HG02623 (cell line): ENCODE measurements around the gene HS3ST4.

Source experiments
- ATAC-seq: cut with Tn5 transposase; IDR thresholded peaks from one replicate; pipeline ENCODE4 v1.9.1; 2021; ENCODE audit warnings: moderate library complexity; ENCODE audit not compliant: unreplicated experiment

The HS3ST4 gene

DNA sequence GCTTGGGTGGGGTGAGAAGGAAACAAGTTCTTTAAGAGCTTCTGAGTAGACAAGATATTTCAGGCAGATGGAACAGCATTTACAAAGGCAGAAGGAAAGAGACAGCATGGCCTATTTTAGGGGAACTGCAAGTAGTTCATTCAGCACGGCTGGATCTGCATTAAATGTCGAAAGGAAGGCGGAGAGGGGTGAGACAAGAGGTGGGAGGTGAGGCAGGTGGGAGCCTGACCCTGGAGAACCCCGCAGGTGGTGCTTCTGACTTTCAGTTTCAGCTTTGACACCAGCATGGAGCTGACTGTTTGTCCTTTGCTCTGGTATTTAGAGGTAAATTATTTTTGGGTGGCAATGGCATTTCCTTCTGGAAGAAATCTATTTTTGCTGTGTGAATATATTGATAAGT lies 194.8 kb downstream of the HS3ST4 start:
- ATAC-seq, result no peak

DNA sequence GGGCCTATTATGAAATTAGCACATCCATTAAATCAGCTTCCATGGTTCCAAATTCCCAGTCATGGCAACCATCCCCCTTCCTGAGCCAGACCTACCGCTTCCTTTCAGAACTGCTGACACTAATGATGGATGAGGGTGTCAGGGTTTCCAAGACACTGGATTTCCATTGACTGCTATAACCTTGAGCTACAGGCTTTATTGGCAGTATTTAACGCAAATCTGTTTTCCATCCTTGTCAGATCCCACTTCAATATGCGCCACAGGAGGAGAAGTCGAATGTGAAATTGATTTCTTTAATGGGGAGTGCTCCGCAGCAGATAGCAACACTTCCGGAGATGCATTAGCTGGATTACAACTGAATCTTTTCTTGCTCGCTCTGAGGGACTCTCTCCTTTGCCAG lies 197.1 kb downstream of the HS3ST4 start:
- ATAC-seq, result no peak

DNA sequence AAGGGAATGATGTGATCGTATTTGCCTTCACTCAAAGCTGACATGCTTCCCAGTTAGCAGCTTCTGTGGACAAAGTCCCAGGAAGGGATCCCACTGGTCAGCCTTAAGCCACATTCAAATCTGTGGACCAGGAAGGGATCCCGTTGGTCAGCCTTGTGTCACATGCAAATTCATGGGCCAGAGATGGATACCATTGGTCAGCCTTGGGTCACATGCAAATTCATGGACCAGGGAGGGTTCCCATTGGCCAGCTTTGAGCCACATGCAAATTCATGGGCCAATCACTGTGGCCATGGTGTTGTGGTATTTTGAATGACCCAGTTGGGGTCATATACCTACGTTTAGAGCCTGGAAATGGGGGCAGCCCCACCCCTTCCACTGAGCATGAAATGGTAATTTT lies 201.6 kb downstream of the HS3ST4 start:
- ATAC-seq, result no peak

DNA sequence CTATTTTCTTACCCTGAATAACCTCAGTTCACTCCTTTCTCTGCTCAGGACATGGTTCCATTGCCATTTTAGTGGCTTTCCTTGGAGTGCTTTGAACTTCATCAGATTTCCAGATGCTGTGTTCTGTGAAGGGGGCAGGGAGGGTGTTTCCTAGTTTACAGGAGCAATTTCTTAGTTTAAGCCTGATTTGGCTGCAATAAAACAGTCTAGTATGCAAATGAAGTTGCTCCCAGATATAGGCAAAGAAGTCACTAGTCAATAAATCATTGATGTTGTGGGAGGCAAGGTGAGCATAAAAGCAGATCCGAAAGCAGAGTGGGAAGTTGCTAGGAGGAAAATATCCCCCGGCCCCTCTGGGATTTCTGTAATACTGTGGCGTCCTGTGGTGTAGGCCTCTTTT lies 202.3 kb downstream of the HS3ST4 start:
- no peak for ATAC-seq

DNA sequence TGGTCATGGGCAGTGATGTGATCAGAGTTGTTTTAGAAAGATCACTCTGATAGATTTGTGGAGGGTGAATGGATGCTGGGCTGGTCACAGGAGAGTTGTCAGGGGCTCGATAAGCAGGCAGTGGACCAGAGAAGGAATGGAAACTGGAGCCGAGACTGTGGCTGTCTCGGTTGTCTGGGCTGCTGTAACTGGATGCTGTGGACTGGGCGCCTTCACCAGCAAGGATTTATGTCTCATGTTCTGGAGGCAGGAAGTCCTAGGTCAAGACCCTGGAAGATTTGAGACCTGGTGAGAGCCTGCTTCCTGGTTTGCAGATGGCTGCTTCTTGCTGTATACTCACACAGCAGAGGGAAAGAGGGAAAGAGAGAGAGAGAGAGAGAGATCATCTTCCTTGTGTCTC lies 203.6 kb downstream of the HS3ST4 start:
- ATAC-seq, result no peak

DNA sequence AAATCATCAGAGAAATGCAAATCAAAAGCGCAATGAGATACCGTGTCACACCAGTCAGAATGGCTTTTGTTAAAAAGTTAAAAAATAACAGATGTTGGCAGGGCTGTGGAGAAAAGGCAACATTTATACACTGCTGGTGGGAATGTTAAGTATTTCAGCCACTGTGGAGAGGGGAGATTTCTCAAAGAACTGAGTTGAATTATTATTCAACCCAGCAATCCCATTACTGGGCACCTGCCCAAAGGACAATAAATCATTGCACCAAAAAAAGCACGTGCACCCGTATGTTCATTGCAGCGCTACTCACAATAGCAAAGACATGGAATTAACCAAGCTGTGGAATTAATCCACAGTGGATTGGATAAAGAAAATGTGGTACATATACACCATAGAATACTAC lies 204.7 kb downstream of the HS3ST4 start:
- ATAC-seq, result no peak

DNA sequence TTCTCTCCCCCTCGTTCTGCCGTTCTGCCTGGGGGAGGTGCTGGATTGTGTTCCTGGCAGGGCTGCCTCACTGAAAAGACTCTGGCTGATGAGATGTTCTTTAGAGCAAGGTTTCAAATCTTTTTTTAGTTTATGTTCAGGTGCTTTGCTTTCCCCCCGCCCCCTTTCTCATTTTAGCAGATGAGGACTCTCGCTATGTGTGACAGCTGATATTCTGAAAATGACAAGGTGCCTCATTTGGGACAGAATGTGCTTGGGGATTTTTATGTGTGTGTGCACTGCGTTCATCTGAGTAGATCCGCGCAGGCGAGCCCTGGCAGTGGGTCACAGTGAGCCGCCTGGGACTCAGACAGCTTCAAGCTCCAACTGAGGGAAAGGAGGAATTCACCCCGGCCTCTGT lies 205.9 kb downstream of the HS3ST4 start:
- no peak for ATAC-seq

DNA sequence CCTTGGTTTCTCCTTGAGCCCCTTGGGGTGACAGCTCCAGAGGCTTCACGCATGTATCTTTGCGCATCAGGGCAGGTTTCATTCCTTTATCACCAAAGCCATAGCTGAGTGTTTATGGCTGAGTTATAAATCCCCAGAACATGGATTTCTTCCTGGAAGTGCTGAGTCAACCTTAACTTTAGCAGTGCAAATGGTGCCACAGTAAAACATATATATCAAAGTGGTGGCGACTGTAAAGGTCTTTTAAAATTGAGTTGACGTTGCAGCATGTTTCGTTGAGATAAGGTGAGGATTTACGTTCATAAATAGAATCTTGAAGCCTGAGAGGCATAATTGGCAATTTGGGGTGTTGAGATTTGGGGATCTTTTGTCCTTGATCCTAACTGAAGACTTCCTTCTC lies 214.1 kb downstream of the HS3ST4 start:
- no peak for ATAC-seq

DNA sequence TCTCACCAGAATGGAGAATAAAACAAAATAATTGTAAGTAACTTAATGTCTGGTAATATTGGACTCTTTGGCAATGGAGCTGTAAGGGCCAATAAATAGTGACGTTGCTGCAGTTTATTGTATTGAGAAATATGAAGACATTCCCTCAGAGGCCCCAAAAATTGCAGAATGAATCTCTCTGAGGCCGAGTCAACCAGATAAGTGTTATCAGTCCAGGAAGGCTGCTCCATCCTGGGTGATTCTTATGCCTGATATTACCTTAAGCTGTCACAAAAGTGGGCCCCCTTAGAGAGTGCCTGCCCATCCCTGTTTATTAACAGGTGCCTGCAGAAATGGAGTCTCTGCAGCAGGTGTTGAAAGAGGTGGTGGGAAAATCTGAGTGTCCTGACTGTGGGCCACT lies 219.2 kb downstream of the HS3ST4 start:
- no peak for ATAC-seq

DNA sequence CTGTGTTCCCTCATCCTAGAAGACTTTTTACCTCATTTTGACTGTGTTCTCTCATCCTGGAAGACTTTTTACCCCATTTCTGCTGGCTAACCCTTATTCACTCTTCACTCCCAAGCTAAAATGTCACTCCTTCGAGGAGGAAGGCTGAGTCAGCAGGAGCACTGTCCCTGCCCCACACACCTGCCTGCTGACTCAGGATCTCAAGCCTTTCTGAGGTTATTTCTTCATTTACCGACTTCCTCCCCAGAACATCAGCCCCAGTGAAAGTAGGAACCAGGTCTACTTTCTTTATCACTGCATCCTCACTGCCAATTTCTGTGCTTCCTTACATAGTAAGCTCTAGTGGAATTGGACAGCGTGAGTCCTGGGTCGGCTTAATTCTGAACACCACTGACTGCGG lies 220.6 kb downstream of the HS3ST4 start:
- no peak for ATAC-seq

DNA sequence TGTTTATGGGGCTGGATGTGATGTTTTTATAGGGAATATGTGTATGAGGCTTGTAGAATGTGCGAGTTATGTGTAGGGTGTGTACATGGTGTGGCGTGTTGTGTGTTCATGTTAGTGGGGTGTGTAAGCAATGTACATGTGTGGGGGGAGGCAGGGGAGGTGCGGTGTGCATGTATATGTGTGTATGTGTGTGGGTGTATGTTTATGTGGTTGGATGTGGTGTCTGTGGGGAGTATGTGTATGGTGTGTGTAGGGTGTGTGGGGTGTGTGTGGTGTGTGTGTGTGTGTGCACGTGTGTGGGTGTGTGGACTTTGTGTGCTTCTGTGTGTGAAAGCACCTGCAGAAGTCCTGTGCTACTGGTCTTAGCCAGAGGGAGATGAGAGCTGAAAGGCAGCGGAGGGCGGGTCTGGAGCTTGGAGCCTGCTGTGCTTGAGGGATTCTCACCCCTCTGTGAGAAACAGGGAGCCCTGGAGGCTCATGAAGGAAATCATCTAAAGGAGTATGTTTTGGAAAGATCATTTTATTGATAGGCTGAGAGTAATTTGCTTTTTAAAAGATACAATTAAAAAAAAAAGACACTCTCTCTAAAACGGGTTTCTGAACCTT lies 222.7 kb downstream of the HS3ST4 start:
- no peak for ATAC-seq

DNA sequence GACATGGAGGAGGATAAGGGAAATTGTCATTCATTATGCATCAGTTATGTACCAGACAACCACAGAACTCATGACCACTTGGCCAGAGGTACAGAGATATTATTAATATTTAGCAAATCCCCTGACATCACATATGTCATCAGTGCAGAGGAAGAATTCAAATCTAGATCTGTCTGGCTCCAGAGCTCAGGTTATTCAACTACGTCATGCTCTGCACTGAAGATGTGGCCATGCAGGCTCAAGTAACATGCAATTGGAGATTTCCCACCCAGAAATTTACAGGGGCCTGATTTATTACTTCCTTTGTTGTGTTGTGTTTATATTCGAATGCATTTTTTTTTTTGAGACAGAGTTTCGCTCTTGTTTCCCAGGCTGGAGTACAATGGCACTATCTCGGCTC lies 224.3 kb downstream of the HS3ST4 start:
- ATAC-seq, result no peak

DNA sequence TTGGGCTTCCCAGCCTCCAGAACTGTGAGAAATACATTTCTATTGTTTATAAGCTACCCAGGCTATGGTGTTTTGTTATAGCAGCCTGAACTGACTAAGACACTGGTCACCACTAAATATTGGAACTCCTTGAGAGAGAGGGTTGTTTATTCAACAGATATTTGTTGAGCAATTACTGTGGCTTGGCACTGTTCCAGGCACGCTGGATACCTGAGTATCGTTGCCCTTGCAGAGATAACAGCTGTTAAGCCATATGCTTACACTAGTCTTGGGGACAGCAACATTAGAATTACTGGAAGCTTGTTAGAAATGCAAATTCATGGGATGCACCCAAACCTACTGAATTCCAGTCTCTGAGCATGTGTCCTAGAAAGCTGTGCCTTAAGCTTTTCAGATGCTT lies 230.7 kb downstream of the HS3ST4 start:
- no peak for ATAC-seq

DNA sequence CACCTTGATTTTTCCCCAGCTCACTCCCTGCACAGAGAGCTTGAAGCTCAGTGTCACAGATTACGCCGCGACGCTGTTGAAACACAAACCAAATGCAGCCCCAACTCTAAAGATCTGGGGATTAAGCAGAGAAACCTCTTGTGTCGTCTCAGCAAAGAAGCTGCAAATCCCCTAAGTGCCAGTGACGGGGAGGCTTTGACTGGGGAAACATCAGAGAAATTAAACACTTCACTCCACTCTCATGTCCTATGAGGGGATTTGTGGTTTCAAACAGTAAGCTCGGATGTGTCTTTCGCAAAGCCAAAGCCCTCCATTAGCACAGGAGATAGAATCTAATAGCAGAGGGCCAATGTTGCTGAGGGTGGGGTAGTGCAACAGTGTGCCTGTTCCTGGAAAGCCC lies 233.7 kb downstream of the HS3ST4 start:
- no peak for ATAC-seq

DNA sequence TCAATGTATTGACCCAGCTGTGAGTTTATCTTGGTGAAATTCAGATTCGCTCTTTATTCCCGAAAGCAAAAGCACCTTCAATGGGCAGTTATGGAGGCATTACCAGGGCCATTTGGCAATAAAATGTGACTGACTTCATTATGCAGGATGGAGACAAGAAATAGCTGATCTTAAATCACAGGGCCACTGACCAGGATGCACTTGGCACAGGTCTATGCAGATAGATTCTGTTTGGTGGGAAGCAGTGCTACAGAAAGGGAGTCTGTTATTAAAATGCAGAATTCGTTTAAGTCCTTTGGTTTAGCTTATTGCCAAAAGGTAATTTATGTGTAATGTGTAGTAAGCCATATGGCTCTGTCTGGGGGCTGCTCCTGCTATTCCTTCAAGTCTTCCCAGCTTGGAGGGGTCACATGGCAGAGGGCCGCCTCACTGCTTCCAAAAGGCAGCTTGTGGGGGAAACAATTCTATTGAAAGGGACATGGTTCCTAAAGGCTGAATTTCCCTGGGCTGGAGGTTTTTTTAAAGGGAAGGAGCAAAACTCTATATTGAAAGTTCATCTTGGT lies 239.8 kb downstream of the HS3ST4 start:
- no peak for ATAC-seq

DNA sequence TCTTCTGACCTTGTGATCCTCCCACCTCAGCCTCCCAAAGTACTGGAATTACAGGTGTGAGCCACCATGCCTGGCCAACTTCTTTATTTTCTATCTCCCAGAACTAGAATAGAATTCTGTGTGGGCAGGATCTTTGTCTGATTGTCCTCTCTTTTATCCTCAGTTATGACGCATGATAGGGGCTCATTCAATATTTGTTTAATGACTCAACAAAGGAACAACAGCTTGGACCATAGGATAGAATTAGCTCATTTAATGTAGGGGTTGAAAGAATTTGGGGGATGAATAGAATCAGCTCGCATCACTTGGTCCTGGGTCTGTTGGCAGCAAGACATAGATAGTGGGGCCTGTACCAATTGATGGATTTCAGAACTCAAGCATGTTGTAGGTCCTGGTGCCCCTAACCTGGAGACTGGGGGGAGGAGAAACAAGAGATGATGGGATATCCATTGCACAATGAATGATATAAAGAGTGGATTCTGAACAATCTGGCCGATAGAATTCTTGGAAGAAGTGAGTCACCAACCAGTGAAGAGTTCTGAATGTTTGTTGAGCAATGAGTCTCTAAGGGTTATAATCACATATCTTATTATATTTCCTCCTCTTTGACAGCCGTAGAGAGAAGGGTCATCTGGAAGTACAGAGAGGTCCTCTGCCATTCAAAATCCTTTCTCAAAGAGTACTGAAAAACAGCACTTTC lies 250.2 kb downstream of the HS3ST4 start:
- ATAC-seq, result no peak

DNA sequence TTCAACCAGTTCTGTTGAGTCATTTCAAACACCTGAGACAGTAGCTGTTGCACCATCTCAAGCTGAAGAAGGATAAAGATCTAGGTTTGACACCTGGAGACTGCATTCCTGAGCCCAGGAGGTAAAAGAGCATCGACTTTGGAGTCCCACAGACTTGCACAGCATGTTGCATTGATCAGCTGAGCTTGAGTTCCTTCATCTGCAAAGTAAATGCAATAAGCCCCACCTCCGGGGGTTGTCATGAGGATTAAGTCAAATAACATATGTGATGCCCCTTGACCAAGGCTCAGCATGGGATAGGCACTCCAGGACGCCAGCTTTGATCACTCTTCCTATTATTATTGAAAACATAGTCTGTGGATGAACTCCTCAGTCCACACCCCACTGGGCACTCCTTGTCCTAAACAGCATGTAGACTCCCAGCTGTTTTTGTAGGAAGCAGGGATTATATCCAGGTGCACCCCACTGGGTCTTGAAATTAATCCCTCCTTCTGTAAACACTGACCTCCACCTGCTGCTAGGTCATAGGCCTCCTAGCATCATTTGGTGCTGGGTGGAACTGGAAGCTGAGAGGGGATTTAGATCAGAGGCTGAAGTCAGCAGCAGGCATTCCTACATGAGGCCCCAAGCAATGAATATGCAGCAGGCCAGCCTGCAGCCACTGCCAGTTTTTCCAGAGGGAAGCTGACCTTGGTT lies 259.0 kb downstream of the HS3ST4 start:
- no peak for ATAC-seq

DNA sequence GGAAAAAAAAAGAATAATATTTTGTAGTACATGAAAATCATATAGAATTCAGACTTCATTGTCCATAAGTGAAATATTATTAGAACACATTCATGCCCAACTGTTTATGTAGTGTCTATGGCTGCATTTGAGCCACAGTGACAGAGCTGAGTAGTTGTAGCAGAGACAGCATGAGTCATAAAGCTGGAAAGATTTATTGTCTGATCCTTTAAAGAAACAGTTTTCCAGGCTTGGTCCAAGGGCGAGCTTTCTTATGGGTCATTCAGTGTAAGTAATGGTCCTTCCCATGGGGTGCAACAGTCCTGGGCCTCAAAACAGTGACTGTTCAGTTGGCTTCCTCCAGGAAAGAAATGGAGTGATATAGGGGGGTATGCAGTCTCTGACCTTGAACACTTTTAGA lies 260.2 kb downstream of the HS3ST4 start:
- no peak for ATAC-seq

DNA sequence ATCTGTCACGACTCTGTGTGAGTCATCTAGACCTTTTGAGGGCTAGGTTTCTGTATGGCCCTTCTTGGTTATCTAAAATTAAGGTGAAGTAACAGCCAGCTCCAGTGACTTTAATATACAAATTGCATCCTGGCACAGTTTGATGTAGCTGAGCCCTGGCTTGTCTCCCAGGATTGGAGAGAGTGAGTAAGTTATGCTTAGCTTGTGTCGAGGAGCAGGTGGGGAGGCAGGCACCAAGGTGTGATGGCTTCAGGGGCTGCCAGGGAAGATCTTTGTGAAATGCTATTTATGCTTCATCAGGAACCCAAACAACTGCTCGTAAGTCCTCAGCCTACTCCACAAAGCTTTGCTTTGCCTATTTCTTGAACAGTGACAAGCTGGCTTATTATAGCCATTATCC lies 261.2 kb downstream of the HS3ST4 start:
- no peak for ATAC-seq

DNA sequence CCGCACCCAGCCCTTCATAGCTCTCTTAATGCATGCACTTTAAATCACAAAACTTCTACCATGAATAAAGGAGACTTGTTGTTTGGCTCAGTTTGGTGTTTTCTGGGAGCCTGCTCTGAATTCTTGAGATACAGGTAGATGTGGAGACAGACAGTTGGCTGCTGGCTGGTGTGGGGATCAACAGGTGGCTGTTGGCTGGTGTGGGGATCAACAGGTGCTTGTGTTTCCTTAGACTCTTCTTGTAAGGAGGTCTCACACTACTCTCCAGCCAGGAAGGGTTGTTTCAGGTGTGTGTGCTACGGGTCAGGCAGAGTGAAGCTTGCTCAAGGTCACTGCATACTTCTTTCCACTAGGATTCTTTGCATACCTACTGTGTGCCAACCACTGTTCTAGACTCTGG lies 265.9 kb downstream of the HS3ST4 start:
- no peak for ATAC-seq

DNA sequence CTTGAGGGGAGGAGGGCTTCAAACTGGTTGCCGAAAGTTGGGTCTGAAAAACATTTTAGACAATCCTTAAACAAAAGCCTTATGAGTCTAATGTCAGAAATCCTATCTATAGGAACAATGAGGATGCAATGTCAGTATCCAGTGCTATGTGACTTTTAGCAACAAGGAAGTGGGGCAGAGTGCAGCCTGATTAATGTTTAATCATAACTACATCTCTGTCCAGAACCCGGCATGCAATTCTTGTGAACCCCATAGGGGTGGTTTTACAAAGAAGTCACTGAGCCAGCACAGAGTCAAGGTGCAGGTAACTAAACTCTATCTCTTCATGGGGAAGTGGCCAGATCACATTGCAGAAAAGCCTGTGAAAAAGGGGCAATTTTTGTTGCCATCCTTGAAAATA lies 267.5 kb downstream of the HS3ST4 start:
- no peak for ATAC-seq
